ENCODE results near the gene ADGRL3. TPM values are rescaled to one million over a fixed set of nuclear protein-coding genes. Genes with fewer than 3 reads are reported as not detected.
A peak's percentile ranks its signal among the peaks of the same experiment; 100 is the strongest.

The ADGRL3 gene
- total RNA-seq = 32.9 and 34.5 TPM in 2 replicates
- long read RNA-seq, partial matches to known transcripts = 11 of 23 reads
- long read RNA-seq, other reads (novel, unspliced or antisense) = 12 of 23 reads

DNA sequence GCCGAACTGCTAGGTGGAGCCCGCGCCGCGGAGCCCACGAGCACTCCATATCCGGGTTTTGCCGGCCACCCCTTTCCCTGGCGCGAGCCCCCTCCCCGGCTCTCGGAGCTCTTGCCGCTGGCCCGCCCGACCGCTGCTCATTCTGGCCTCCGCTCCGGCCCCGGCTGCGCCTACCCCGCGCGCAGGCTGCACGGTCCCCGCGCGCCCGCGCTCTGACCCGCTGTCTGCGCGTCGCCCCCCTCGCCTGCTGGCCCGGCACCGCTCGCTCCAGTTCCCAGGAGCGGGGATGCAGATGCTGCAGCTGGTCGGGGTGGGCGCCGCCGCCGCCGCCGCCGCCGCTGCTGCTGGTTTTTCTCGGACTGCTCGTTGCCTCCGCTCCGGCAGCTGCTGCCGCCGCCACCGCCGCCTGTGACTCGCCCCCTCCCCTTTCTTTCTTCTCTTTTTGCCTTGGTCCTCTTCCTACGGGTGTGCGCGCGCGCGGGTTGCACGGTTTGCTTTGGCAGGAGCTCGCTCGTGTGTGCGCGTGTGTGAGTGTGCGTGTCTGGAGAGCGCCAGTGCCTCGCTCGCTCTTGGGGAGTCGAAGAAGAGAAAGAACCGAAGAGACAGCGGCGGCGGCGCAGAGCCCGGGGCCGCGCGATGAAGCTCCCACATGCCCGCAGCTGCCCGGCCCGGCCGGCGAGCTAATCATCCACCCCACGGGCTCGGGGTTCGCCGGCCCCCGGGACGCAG is at the start of gene ADGRL3:
Gene ADGRL3, plus strand, starts transcription at position 140 of the 729 bp plus-strand sequence.
- TF ChIP-seq, protein P1, sequence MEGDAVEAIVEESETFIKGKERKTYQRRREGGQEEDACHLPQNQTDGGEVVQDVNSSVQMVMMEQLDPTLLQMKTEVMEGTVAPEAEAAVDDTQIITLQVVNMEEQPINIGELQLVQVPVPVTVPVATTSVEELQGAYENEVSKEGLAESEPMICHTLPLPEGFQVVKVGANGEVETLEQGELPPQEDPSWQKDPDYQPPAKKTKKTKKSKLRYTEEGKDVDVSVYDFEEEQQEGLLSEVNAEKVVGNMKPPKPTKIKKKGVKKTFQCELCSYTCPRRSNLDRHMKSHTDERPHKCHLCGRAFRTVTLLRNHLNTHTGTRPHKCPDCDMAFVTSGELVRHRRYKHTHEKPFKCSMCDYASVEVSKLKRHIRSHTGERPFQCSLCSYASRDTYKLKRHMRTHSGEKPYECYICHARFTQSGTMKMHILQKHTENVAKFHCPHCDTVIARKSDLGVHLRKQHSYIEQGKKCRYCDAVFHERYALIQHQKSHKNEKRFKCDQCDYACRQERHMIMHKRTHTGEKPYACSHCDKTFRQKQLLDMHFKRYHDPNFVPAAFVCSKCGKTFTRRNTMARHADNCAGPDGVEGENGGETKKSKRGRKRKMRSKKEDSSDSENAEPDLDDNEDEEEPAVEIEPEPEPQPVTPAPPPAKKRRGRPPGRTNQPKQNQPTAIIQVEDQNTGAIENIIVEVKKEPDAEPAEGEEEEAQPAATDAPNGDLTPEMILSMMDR (conservative IDR thresholded peaks at IDR 0.05) = no peak
- peak within 1 kb of the TSS; percentile 98 for H3K4me3 Mint-ChIP-seq
- peaks cover 28% of the 10 kb centered on the region for H3K27me3 Mint-ChIP-seq (ENCODE audit: low read depth)
- no peaks in the 10 kb centered on the region for H3K36me3 Mint-ChIP-seq (ENCODE audit: low read depth)
- H3K4me1 Mint-ChIP-seq = peaks cover 25% of the 10 kb centered on the region
- no peaks in the 10 kb centered on the region for H3K9me3 Mint-ChIP-seq
- H3K27ac Mint-ChIP-seq (ENCODE audit: unreplicated experiment) = peak within 1 kb of the TSS; percentile 99
- DNase-seq (ENCODE audit: low read depth, low spot score) = peak; percentile 75

DNA sequence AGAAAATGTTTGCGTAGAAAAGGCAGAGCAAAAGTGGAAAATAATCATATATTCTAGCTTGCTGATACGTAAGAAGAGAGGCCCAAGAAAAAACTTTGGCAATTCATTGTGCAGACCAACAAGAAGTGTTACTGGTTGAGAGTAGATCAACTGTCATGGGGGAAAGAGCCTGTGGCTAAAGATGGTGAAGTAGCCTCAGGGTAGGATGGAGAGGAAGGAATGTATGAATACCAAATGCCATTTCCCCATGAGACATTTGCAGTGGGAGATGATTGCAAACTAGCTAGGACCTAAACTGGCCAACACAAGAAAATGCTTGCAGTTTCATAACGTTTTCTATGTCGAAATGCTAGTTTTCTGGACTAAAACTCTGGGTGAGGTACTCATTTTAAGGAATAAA is 47.7 kb upstream of the ADGRL3 start:
- TF ChIP-seq, protein P1 (conservative IDR thresholded peaks at IDR 0.05) = no peak
- Mint-ChIP-seq H3K4me1 (no peaks in the 10 kb centered on the region), H3K27ac (ENCODE audit: unreplicated experiment) (no peak overlapping the region), H3K9me3 (no peaks in the 10 kb centered on the region), H3K27me3 (ENCODE audit: low read depth) (no peaks in the 10 kb centered on the region), H3K4me3 (no peak overlapping the region), H3K36me3 (ENCODE audit: low read depth) (no peaks in the 10 kb centered on the region)
- DNase-seq (ENCODE audit: low read depth, low spot score) = no peak

DNA sequence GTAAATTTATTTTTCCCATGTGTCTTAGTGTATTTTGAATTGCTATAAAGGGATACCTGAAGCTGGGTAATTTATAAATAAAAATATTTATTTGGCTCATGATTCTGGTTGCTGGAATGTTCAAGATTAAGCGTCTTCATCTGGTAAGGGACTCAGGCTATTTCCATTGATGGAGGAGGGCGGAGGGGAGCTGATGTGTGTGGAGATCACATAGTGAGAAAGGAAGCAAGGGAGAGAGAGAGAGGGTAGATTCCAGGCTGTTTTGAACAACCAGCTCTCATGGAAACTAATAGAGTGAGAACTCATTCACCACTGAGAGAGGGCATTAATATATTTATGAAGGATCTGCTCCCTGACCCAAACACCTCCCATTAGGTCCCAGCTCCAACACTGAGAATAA is 39.6 kb upstream of the ADGRL3 start:
- H3K27ac Mint-ChIP-seq (ENCODE audit: unreplicated experiment) = no peak overlapping the region
- H3K4me3 Mint-ChIP-seq = no peak overlapping the region
- no peaks in the 10 kb centered on the region for H3K4me1 Mint-ChIP-seq
- TF ChIP-seq, protein P1 (conservative IDR thresholded peaks at IDR 0.05) = no peak
- no peaks in the 10 kb centered on the region for H3K9me3 Mint-ChIP-seq
- H3K27me3 Mint-ChIP-seq (ENCODE audit: low read depth) = no peaks in the 10 kb centered on the region
- no peak for DNase-seq (ENCODE audit: low read depth, low spot score)
- no peaks in the 10 kb centered on the region for H3K36me3 Mint-ChIP-seq (ENCODE audit: low read depth)

DNA sequence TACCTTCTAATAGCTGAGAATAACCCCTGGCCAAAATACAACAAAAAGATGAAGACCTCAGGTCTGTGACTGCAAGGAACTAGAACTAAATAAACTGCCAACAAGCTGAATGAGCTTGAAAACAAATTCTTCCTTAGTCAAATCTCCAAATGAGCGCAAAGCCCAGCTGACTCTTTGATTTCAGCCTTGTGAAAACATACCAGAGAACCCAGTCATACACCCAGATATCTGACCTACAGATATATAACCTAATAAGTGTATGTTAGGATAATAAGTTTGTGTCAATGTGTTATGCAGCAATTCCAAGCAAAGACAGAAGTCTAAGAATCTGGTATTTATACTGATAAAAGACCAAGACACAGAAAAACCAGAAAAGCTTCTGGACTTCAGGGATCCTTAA is 38.0 kb upstream of the ADGRL3 start:
- no peak for DNase-seq (ENCODE audit: low read depth, low spot score)
- Mint-ChIP-seq H3K27me3 (ENCODE audit: low read depth) (no peaks in the 10 kb centered on the region), H3K9me3 (no peaks in the 10 kb centered on the region), H3K4me1 (no peaks in the 10 kb centered on the region), H3K27ac (ENCODE audit: unreplicated experiment) (no peak overlapping the region), H3K4me3 (no peak overlapping the region), H3K36me3 (ENCODE audit: low read depth) (no peaks in the 10 kb centered on the region)
- TF ChIP-seq, protein P1 (conservative IDR thresholded peaks at IDR 0.05) = no peak

DNA sequence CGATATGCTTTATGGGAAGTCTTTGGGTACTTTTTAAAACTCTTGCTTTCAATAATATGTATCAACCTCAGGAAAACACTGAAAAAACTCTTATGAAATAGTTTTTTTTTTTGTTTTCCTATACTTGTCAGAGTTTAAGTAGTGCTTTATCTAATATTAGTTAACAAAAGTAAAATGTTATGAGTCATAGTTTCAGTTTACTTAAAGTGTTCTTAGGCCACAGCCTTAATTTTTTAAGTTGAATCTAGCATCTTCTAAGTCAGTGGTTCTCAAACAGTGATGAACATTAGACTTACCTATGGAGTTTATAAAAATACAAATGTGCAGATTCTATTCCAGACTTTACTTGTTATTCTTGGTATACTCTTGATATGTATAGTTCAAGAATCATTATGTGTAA is 26.3 kb upstream of the ADGRL3 start:
- no peaks in the 10 kb centered on the region for H3K4me1 Mint-ChIP-seq
- no peaks in the 10 kb centered on the region for H3K36me3 Mint-ChIP-seq (ENCODE audit: low read depth)
- no peaks in the 10 kb centered on the region for H3K27me3 Mint-ChIP-seq (ENCODE audit: low read depth)
- no peak for DNase-seq (ENCODE audit: low read depth, low spot score)
- H3K27ac Mint-ChIP-seq (ENCODE audit: unreplicated experiment) = no peak overlapping the region
- H3K9me3 Mint-ChIP-seq = peaks cover 4% of the 10 kb centered on the region
- no peak overlapping the region for H3K4me3 Mint-ChIP-seq
- TF ChIP-seq, protein P1 (conservative IDR thresholded peaks at IDR 0.05) = no peak
